CMK (cell line): Measurements from ENCODE around the gene ANXA7.
"Not testable (repeated sequence)": the region's sequence is repeated elsewhere in the genome, so short reads cannot be mapped to it uniquely, and the experiment has no call there.

Experiments used
- DNase-seq: peaks from one replicate; pipeline ENCODE4 v3.0.0-alpha.2; 2010; ENCODE audit warnings: low read depth

ANXA7 gene

GRCh38 chr10:73338801-73339368, 75.0 kb downstream of the ANXA7 start:
- DNase-seq, result no peak

- DNase-seq, result no peak
Measured at GRCh38 chr10:73333202-73333601, 80.7 kb downstream of the ANXA7 start.

GRCh38 chr10:73332379-73332778, 81.5 kb downstream of the ANXA7 start:
- DNase-seq, result no peak

GRCh38 chr10:73328523-73328922, 85.3 kb downstream of the ANXA7 start:
- not testable (repeated sequence) for DNase-seq

- not testable (repeated sequence) for DNase-seq
Measured at GRCh38 chr10:73325290-73325689, 88.6 kb downstream of the ANXA7 start.
